Peyer's patch (tissue), 4 donors: ENCODE measurements around the gene SLC9A5. TPM values are rescaled to one million over a fixed set of nuclear protein-coding genes. Genes with fewer than 3 reads are reported as not detected.

Source experiments
- DNase-seq, 3 donors: peaks; one replicate each; pipeline ENCODE4 v3.0.0-alpha.2; 2017 to 2019
- H3K27ac ChIP-seq, 4 donors: fragments of 200-600 bp; sonication (generic); one replicate each; pipeline ENCODE4 v1.5.1; 2016 to 2019
- H3K27me3 ChIP-seq, 2 donors: fragments of 200-600 bp; sonication (generic); one replicate each; pipeline ENCODE4 v1.5.1; 2019
- H3K36me3 ChIP-seq, 3 donors: fragments of 200-600 bp; sonication (generic); one replicate each; pipeline ENCODE4 v1.5.1; 2016 to 2019
- H3K4me1 ChIP-seq, 4 donors: fragments of 200-600 bp; sonication (generic); one replicate each; pipeline ENCODE4 v1.5.1; 2016 to 2019
- H3K4me3 ChIP-seq, 4 donors: fragments of 200-600 bp; sonication (generic); 1 replicate in 3 of 4; 2 replicates in 1 of 4; pipeline ENCODE4 v1.5.1; 2016 to 2019; ENCODE audit warnings: mild to moderate bottlenecking in 1 of 4
- H3K9me3 ChIP-seq, 4 donors: fragments of 200-600 bp; sonication (generic); one replicate each; pipeline ENCODE4 v1.5.1; 2016 to 2019; ENCODE audit warnings: mild to moderate bottlenecking in 1 of 4
- CTCF ChIP-seq, 6 experiments: fragments of 450-650 bp in 4 of 6; fragments of 200-600 bp in 2 of 6; sonication (generic) in 1 of 6; IDR thresholded peaks; one replicate each; pipeline ENCODE4 v1.5.1; 2017 to 2019; ENCODE audit warnings: antibody characterized with exemption in 6 of 6, mild to moderate bottlenecking in 3 of 6, moderate library complexity in 1 of 6
- POLR2A ChIP-seq, 2 donors: fragments of 450-650 bp; IDR thresholded peaks; one replicate each; pipeline ENCODE4 v1.5.1; 2017; ENCODE audit warnings: antibody characterized with exemption in 2 of 2, mild to moderate bottlenecking in 2 of 2, moderate library complexity in 2 of 2
- total RNA-seq, 4 donors: library from RNA; depleted of rRNA; stranded (reverse); fragments of >200 nt; gene quantifications; one replicate each; pipeline ENCODE4 v1.1.0, GENCODE V29; 2016

The SLC9A5 gene
- total RNA-seq, 4 donors from 2014 or later = 1.2 to 2.2 (median 1.8) TPM

- Histone ChIP-seq H3K27ac (peak overlapping the region in 1 of 4 donors; percentile 90), H3K4me3 (peak overlapping the region; percentile 46 to 72 (median 58)), H3K27me3 (peaks cover 0 to 5% of the 10 kb centered on the region in 2 donors), H3K36me3 (no peaks in the 10 kb centered on the region), H3K9me3 (no peaks in the 10 kb centered on the region), H3K4me1 (peaks cover 5 to 48% (median 35%) of the 10 kb centered on the region in 4 donors)
- TF ChIP-seq POLR2A (IDR thresholded peaks at IDR 0.05) (no peak), CTCF (IDR thresholded peaks at IDR 0.05) (no peak)
- no peak for DNase-seq
Observed at GRCh38 chr16:67248073-67248400, 742 bp upstream of the SLC9A5 start.

GRCh38 chr16:67249178-67250044 is 632 bp downstream of the SLC9A5 start:
- Histone ChIP-seq H3K9me3 (no peaks in the 10 kb centered on the region), H3K36me3 (no peaks in the 10 kb centered on the region), H3K27me3 (peaks cover 0 to 5% of the 10 kb centered on the region in 2 donors), H3K27ac (no peak overlapping the region), H3K4me1 (peaks cover 5 to 35% (median 27%) of the 10 kb centered on the region in 4 donors), H3K4me3 (peak overlapping the region; percentile 46 to 72 (median 58))
- peak in 1 of 3 donors; percentile 47 for DNase-seq
- no peak for TF ChIP-seq CTCF (IDR thresholded peaks at IDR 0.05)
- TF ChIP-seq POLR2A (IDR thresholded peaks at IDR 0.05) = no peak

GRCh38 chr16:67250045-67250327 is 1.2 kb downstream of the SLC9A5 start:
- no peak overlapping the region for H3K27ac ChIP-seq
- H3K27me3 ChIP-seq = peaks cover 0 to 5% of the 10 kb centered on the region in 2 donors
- H3K36me3 ChIP-seq = no peaks in the 10 kb centered on the region
- no peak for TF ChIP-seq POLR2A (IDR thresholded peaks at IDR 0.05)
- no peak for DNase-seq
- no peak overlapping the region for H3K4me3 ChIP-seq
- H3K4me1 ChIP-seq = peaks cover 5 to 29% (median 22%) of the 10 kb centered on the region in 4 donors
- H3K9me3 ChIP-seq = no peaks in the 10 kb centered on the region

GRCh38 chr16:67252609-67253497 is 4.1 kb downstream of the SLC9A5 start:
- peaks cover 0 to 15% (median 9%) of the 10 kb centered on the region in 4 donors for H3K4me1 ChIP-seq
- no peak overlapping the region for H3K4me3 ChIP-seq
- no peak for TF ChIP-seq CTCF (IDR thresholded peaks at IDR 0.05)
- no peak for TF ChIP-seq POLR2A (IDR thresholded peaks at IDR 0.05)
- H3K27ac ChIP-seq = no peak overlapping the region
- H3K27me3 ChIP-seq = peaks cover 0 to 5% of the 10 kb centered on the region in 2 donors
- H3K36me3 ChIP-seq = no peaks in the 10 kb centered on the region
- DNase-seq = peak in 1 of 3 donors; percentile 26
- H3K9me3 ChIP-seq = no peaks in the 10 kb centered on the region

- Histone ChIP-seq H3K4me1 (no peaks in the 10 kb centered on the region), H3K27ac (no peak overlapping the region), H3K9me3 (no peaks in the 10 kb centered on the region), H3K36me3 (no peaks in the 10 kb centered on the region), H3K4me3 (no peak overlapping the region), H3K27me3 (no peaks in the 10 kb centered on the region)
- peak in 1 of 3 donors; percentile 53 for DNase-seq
- no peak for TF ChIP-seq CTCF (IDR thresholded peaks at IDR 0.05)
Observed at GRCh38 chr16:67254801-67255552, 6.2 kb downstream of the SLC9A5 start.
